Inflammatory macrophage (primary cell): ENCODE measurements around the gene RFX1.
"Not testable (repeated sequence)": the region's sequence is repeated elsewhere in the genome, so short reads cannot be mapped to it uniquely, and the experiment has no call there.

Experiments used
- DNase-seq, 2 donors: peaks; one replicate each; pipeline ENCODE4 v3.0.0-alpha.2; 2020 to 2022

The RFX1 gene

DNA sequence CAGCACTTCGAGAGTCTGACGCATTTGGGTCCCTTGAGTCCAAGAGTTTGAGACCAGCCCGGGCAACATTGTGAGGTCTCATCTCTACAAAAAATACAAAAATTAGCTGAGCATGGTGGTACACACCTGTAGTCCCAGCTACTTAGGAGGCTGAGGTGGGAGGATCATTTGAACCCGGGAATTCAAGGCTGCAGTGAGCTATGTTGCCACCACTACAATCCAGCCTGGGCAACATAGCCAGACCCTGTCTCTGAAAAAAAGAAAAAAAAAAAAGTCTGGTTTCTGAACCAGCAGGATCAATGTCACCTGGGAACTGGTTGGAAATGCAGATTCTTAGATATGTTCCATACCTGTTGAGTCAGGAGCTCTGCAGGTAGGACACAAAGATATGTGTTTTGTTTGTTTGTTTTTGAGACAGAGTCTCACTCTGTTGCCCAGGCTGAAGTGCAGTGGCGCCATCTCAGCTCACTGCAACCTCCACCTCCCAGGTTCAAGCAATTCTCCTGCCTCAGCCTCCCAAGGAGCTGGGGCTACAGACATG lies 20.6 kb upstream of the RFX1 start:
- not testable (repeated sequence) for DNase-seq

DNA sequence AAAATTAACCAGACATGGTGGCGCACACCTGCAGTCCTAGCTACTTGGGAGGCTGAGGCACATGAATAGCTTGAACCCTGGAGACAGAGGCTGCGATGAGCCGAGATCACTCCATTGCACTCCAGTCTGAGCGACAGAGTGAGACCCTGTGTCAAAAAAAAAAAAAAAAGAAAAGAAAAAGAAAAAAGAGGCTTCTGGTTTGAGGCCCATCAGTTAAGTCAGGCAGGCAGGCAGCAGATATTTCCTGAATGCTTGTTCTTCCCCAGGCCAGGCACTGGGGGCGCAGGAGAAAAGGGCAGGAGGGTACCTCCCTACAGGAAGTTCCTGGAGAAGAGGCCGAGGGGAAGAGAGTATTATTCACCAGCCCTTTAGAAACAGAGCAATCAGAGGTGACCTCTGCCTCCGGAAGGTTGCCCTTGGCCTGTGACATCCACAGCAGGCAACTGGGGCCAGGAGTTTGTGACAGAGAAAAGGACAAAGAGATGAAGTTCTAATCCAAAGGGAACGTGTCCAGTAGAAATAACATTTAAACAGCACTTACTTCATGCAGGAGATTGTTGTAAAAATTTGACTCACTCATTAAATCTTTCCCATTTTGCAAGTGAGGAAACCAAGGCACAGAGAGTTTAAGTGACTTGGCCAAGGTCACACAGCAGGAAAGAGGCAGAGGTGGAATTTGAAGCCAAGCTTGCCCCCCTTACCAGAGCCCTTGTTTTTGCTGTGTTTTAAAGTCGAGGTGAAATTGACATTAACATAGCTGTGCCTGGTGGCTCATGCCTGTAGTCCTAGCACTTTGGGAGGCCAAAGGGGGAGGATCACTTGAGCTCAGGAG lies 17.5 kb upstream of the RFX1 start:
- peak; percentile 84 to 88 for DNase-seq

- DNase-seq, result no peak
These were observed 16.3 kb upstream of the RFX1 start for GRCh38 chr19:14022469-14022868.

DNA sequence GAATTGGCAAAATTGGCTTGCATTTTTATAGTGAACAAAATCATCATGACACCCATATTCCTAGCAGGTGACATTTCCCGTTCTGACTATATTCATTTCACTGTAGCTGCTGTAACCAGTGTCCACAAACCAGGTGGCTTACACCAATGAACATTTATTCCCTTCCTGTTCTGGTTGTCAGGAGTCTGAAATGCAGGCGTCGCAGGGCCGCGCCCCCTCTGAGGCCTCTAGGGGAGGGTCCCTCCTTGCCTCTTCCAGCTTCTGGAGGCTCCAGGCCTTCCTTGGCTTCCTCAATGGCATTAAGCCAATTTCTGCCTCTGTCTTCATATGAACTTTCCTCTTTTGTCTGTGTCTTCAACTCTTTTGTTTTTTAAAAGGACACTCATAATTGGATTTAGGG lies 15.4 kb upstream of the RFX1 start:
- peak; percentile 14 to 30 for DNase-seq

DNA sequence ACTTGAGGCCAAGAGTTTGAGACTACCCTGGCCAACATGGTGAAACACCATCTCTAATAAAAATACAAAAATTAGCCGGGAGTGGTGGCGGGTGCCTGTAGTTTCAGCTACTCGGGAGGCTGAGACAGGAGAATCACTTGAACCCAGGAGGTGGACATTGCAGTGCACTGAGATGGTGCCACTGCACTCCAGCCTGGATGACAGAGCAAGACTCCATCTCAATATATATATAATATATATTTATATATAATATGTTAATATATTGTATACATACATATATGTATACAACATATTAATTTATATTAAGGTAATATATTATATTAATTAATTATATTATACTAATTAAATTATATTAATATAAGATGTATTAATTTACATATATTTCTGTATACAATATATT lies 13.6 kb upstream of the RFX1 start:
- DNase-seq, result not testable (repeated sequence)

DNA sequence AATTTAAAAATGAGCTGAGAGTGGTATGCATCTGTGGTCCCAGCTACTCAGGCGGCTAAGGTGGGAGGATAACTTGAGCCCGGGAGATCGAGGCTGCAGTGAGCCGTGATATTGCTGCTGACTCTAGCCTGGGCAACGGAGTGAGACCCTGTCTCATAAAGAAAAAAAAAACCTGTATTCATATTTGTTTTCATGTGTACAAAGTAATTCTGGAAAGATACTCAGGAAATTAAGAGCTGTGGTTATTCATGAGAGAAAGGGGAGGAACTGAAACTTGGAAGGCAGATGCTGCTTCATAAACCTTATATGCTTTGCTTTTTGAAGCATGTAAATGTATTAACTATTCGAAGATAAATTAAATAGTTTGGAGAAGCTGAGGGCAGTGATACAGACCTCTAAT lies 13.0 kb upstream of the RFX1 start:
- DNase-seq, result peak in 1 of 2 donors; percentile 16

DNA sequence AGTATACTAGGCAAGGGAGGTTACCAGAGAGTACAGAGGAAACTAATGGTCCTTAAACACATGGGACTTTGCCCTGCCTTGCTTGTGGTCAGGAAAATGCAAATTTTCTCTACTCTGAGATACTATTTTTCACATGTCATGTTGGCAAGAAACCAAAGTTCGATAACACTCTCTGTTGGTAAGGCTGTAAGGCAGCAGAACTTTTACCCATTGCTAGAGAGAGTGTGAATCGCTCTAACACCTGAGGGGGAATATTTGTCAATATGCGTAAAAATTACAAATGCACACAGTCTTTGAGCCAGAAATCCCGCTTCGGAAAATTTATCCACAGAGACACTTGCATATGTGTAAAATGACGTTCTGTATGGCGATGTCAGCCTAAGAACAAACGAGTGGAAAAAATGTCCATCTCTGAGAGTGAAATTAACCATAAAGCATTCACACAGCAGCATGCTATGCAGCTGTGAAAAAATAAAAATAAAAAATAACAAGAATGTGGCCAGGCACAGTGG lies 9.5 kb upstream of the RFX1 start:
- no peak for DNase-seq

DNA sequence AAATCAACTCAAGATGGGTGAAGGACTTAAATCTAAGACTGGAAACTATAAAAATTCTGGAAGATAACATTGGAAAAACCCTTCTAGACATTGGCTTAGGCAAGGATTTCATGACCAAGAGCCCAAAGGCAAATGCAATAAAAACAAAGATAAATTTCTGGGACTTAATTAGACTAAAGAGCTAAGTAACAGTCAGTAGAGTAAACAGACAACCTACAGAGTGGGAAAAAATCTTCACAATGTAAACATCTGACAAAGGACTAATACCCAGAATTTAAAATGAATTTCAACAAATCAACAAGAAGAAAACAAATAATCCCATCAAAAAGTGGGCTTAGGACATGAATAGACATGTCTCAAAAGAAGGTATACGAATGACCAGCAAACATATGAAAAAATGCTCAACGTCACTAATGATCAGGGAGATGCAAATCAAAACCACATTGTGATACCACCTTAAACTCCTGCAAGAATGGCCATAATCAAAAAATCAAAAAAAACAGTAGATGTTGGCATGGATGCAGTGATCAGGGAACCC lies 6.3 kb upstream of the RFX1 start:
- DNase-seq, result no peak

DNA sequence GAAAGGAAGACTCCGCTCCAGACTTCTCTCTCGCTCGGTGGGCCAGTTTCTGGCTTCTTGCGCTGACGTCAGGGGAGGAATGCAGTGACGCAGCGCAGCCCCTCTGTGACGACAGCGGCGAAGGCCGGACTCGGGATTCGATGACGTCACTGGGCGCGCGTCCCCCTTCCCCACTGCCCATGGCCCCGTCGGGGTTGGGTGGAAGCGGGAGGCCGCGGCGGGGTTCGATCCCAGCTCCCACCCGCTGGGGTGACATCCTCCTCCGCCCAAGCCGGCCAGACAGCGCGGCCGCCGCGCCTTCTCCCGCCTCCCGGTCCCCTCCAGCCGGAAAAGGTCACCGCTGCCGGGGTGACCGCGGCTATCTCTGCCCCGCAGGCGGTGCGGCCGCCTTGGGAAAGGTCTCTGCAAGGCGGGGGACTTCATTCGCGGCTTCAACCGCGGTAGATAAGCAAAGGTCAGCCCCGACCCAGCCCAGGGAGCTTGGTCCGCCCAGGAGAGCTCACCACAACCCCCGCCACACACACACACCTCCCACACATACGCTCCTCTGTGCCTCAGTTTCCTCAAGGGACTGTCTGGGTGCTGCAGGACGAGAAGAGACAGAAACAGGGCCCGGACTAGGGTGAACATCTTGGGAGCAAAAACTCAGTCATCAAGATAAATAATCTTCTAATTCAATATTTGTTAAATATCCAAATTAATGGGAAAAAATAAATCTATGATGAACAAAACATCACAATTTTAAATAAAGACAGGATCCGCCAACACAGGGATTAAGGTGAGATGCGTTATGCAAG lies 844 bp upstream of the RFX1 start:
- no peak for DNase-seq

- DNase-seq, result peak; percentile 89 to 93
These were observed 603 bp downstream of the RFX1 start for GRCh38 chr19:14005349-14006084.

DNA sequence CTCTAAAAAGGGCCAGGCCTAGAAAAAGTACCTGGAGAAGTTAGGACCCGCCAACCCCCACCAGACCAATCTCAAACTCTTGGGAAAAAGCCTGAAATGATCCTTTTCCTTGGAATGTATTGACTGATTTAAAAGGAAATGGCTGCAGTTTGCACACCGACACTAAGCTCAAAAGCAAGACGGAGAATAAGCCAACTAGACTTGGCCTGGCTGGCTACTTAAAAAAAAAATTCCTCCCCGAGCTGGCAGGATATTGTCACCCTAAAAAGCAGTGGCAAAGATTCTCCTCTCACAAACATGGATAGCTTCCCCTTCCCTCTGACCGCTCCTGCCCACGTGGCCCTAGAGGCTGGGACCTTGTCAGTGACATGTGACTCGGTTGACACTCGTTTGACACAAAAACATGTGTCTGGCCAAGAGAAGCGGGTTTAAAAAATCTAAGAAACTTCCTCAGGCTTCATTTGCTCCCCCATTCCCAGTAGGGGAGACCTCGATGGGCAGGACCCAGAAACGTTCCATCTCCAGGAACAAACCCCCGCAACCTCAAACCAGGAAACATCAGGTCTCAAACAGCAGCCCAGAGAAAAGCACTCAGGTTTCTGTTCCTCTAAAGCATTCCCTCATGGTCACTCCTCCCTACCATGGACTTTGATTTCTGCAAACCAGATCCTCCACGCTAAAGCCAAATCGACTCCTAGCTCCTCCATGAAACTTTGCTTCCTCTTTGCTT lies 1.3 kb downstream of the RFX1 start:
- DNase-seq, result peak; percentile 88 to 94

- DNase-seq, result peak in 1 of 2 donors; percentile 41
These were observed 2.7 kb downstream of the RFX1 start for GRCh38 chr19:14003251-14004055.

DNA sequence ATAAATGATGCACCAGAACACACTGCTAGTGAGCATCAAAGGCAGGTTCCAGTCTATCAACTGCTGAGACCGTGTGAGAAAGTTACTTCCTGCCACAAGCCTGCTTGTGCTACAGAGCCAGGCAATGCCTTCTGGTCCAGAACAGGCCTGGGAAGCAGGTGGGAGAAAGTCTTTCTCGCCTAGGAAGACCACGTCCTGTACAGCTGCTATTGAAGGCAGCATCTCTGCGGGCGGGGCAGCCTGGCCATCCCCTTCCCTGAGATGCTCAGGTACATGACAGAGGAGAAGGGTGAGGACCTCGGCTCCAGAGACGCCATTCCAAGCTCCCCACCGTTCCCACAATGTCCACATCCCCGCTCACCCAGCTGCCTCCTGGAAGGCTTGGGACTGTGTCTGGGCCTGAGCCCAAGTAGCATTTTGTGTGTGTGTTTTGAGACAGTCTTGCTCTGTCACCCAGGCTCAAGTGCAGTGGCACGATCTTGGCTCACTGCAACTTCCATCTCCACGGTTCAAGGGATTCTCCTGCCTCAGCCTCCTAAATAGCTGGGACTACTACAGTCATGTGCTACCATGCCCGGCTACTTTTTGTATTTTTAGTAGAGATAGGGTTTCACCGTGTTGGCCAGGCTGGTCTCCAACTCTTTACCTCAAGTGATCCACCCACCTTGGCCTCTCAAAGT lies 3.4 kb downstream of the RFX1 start:
- no peak for DNase-seq

GRCh38 chr19:14000691-14001375 lies 5.3 kb downstream of the RFX1 start:
- no peak for DNase-seq

DNA sequence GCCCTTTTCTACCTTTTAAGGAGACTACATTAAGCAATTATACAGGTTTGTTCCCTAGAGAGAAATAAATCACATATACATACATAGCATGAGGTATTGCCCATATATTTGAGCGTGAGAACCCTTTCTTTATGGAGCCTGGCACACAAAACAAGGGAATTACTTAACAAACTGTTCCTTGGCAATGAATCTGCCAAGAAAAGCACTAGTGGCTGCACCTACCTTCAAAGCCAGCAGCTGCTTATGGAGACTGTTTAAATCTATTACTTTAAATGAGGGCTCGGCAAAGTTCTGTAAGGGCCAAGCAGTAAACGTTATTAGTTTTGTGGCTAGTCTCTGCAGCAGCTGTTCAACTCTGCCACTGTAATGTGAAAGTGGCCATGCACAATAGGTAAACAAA lies 7.0 kb downstream of the RFX1 start:
- DNase-seq, result no peak

- no peak for DNase-seq
These were observed 7.7 kb downstream of the RFX1 start for GRCh38 chr19:13998426-13998825.

GRCh38 chr19:13997631-13997962 lies 8.5 kb downstream of the RFX1 start:
- no peak for DNase-seq

GRCh38 chr19:13996928-13997630 lies 9.0 kb downstream of the RFX1 start:
- DNase-seq, result no peak
